ENCODE results near the gene HOXB5. TPM values are rescaled to one million over a fixed set of nuclear protein-coding genes. Genes with fewer than 3 reads are reported as not detected.

Gene HOXB5
- total RNA-seq, 1 experiment from 2014 or later = 0.95 TPM

DNA sequence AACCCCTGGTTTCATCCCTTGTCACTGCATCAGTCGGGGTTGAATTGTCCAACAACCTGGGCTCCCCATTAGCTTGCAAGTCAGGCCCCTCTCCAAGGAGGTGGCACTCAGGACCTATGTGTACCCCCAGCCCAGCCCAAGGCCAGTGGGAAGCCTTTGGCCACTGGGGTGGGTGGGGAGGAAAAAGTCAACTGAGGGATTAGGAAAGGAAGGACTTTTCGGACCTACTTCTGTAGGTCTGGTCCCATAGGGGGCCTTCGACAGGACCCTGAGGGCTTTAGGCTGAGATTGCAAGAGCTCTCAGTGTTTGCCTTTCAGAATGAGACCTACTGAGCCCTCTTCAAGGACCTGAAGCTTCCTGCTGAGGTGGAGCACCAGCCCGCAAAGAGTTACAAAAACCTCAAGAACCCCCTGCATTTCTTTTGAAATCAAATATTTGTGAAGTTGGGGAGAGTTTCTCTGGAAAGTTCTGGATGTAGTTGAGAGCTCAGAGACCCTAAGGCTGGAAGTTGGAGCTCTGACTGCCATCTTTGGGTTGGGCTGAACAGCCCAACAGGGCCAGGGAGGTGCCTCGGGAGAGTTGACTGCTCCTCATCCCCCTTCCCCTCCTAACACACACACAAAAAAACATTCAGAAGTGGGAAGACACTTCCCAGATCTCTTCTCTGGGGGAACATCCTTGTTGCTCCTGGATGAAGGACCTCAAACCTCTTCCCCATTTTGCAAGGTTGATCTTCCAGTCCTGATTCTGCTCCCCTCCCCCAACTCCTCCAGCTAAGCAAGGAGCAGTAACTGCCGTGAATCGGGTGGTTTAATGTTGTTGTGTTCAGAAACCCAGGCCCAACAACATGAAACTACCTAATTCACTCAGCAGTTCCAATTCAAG, 38.4 kb upstream of the HOXB5 start:
- no TSS peak for BruUV-seq (replicated peaks)
- CTCF ChIA-PET = no interaction called here

DNA sequence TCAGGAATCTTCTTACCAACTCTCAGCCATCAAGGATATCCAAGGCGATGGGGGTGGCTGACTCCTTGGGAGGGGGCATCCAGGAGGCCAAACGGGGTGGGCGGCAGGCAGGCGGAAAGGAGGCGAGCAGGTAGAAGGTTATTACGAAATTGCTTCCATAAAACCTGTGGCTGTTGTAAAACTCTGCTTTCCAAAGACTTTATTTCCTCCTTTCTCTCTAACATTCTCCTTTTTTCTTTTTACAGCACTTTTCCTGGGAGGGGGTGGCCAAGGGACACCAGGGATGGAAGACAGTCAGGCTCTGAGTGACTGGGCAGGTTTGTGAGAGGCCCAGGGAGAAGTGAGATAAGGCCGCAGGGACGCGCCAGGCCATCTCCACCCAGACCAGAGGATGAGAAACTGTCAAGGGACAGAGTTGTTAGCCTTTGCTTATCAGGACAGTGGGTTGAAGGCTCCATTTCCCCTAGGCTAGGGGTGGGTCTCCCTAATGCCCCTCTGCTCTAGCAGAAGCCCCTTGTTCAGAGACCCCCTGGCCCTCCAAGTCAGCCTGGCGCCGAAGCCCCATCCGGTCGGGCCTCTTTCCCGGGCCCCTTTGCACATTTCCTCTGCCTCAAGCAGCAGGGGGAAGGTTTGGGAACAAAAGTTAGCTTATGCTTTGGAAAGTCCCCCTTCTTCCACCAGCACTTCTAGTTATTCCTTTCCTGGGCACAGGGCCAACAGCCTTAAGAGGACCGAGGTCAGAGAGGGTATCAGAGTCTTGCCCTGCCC, 37.5 kb upstream of the HOXB5 start:
- peaks cover 59% of the 10 kb centered on the region for H3K27me3 ChIP-seq (ENCODE audit: low read length)
- no peaks in the 10 kb centered on the region for H4K20me1 ChIP-seq (ENCODE audit: low read length)
- no TSS peak for BruUV-seq (replicated peaks)
- intact Hi-C loops (cut with micrococcal nuclease) = no loop called here
- TF ChIP-seq, protein P1, sequence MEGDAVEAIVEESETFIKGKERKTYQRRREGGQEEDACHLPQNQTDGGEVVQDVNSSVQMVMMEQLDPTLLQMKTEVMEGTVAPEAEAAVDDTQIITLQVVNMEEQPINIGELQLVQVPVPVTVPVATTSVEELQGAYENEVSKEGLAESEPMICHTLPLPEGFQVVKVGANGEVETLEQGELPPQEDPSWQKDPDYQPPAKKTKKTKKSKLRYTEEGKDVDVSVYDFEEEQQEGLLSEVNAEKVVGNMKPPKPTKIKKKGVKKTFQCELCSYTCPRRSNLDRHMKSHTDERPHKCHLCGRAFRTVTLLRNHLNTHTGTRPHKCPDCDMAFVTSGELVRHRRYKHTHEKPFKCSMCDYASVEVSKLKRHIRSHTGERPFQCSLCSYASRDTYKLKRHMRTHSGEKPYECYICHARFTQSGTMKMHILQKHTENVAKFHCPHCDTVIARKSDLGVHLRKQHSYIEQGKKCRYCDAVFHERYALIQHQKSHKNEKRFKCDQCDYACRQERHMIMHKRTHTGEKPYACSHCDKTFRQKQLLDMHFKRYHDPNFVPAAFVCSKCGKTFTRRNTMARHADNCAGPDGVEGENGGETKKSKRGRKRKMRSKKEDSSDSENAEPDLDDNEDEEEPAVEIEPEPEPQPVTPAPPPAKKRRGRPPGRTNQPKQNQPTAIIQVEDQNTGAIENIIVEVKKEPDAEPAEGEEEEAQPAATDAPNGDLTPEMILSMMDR (conservative IDR thresholded peaks at IDR 0.05; ENCODE audit: low read depth, low read length) = no peak
- TF ChIP-seq EZH2 (IDR thresholded peaks at IDR 0.05; ENCODE audit: low read length, unreplicated experiment) (no peak), EZH2phosphoT487 (IDR thresholded peaks at IDR 0.05; ENCODE audit: borderline replicate concordance, low read length) (no peak)
- no peak overlapping the region for H3K9ac ChIP-seq (ENCODE audit: low read length)
- no peak overlapping the region for H3K4me3 ChIP-seq (ENCODE audit: low read length)
- POLR2A ChIA-PET (ENCODE audit: unreplicated experiment) = no interaction called here
- H3K4me2 ChIP-seq (ENCODE audit: low read length) = no peak overlapping the region
- no peaks in the 10 kb centered on the region for H3F3A ChIP-seq (ENCODE audit: low read length, unreplicated experiment)
- H3K27ac ChIP-seq (ENCODE audit: low read length) = no peak overlapping the region
- H3K9me3 ChIP-seq (ENCODE audit: low read length) = no peaks in the 10 kb centered on the region
- H3K79me2 ChIP-seq (ENCODE audit: low read length) = no peaks in the 10 kb centered on the region
- peaks cover 11% of the 10 kb centered on the region for H3K4me1 ChIP-seq (ENCODE audit: insufficient read depth, low read length)
- CTCF ChIA-PET = no interaction called here
- H2AFZ ChIP-seq (ENCODE audit: low read length) = no peak overlapping the region
- DNase-seq = no peak
- no peaks in the 10 kb centered on the region for H3K36me3 ChIP-seq (ENCODE audit: low read depth, low read length)
- ATAC-seq = no peak
- no peaks in the 10 kb centered on the region for H3K9me2 ChIP-seq (replicated peaks; ENCODE audit: low read length)

More for the DNA sequence above, 38.4 kb upstream of the HOXB5 start:
- ATAC-seq (no peak), DNase-seq (no peak)
- no peak overlapping the region for H3K4me3 ChIP-seq (ENCODE audit: low read length)
- intact Hi-C loops (cut with micrococcal nuclease) = no loop called here
- no peaks in the 10 kb centered on the region for H4K20me1 ChIP-seq (ENCODE audit: low read length)
- H3K9me2 ChIP-seq (replicated peaks; ENCODE audit: low read length) = no peaks in the 10 kb centered on the region
- H3K36me3 ChIP-seq (ENCODE audit: low read depth, low read length) = no peaks in the 10 kb centered on the region
- no peaks in the 10 kb centered on the region for H3K9me3 ChIP-seq (ENCODE audit: low read length)
- TF ChIP-seq EZH2 (IDR thresholded peaks at IDR 0.05; ENCODE audit: low read length, unreplicated experiment) (no peak), EZH2phosphoT487 (IDR thresholded peaks at IDR 0.05; ENCODE audit: borderline replicate concordance, low read length) (no peak)
- TF ChIP-seq, protein P1 (conservative IDR thresholded peaks at IDR 0.05; ENCODE audit: low read depth, low read length) = no peak
- H3K79me2 ChIP-seq (ENCODE audit: low read length) = no peaks in the 10 kb centered on the region
- no peak overlapping the region for H2AFZ ChIP-seq (ENCODE audit: low read length)
- no peak overlapping the region for H3K9ac ChIP-seq (ENCODE audit: low read length)
- H3F3A ChIP-seq (ENCODE audit: low read length, unreplicated experiment) = no peaks in the 10 kb centered on the region
- H3K4me1 ChIP-seq (ENCODE audit: insufficient read depth, low read length) = peaks cover 8% of the 10 kb centered on the region
- no peak overlapping the region for H3K4me2 ChIP-seq (ENCODE audit: low read length)
- H3K27me3 ChIP-seq (ENCODE audit: low read length) = peaks cover 54% of the 10 kb centered on the region
- POLR2A ChIA-PET (ENCODE audit: unreplicated experiment) = no interaction called here
- H3K27ac ChIP-seq (ENCODE audit: low read length) = no peak overlapping the region

Measured in PC-3 (cell line).